GM19193 (cell line): ENCODE measurements around the gene DCN.

ENCODE experiments used
- POLR2A ChIP-seq: IDR thresholded peaks from 4 replicates; pipeline ENCODE4 v1.6.1; 2011; ENCODE audit not compliant: insufficient read depth, insufficient read length; ENCODE audit errors: extremely low read depth

Gene DCN

DNA sequence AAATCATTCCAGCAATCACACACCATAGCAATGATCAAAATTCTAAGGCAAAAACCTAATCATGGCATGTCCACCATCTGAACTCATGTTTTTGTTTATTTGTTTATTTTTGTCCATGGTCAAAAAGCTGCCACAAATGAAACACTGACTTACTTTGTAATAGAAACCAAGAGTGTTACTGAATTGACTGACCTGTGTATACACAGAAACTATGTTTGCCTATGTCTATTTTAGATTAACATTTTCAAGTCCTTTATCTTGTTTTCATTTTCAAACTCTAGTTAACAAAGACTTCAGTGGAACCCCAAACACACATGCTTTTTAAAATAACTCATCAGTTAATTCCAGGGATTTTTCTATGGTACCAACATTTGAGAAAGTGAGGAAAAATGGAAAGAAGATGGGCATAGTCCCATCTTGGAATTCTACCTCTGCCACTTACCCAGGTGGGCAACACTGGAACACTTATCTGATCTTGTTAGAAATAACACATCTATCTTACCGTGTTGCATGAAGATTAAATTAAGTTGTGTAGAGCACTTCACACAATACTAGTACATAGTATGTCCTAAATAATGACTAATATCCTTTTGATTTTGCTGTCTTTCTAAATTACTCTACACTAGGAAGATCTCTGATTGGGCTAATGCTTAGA, 77.7 kb downstream of the DCN start:
- TF ChIP-seq POLR2A = no peak

DNA sequence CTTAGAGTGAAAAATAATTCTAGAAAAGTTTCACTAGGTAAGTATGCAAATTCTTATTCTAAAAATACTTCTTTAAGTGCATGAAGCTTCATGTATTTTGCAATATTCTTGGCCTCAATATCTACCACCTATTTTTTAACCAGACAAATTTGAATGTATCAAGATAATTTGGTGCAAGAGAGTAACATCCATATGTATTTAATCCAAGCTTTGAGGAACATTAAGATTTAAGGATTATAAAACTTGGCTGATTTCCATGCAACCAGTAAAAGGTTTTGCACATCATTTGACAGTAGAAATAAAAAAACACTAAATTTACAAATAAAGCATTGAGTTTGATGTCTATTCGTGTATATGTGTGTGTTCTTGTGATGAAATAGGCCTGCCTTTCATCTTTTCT, 79.0 kb downstream of the DCN start:
- no peak for TF ChIP-seq POLR2A

DNA sequence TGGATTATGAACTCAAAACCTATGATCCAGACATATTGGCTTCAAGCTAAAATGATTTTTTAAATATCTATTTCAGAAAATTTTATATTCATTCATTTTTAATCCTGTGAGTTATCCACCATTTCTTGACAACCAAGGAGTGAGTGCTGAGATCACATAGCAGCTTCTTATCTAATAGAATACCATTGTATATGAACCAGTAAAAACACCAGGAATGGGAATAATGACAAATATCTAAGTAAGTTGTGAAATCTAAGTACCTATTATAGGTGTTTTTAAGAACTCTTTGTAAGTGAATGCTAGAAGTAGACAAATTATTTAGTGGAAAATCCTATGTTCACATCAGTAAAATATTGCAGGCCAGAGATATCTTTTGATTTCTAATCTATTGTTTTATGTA, 79.5 kb downstream of the DCN start:
- TF ChIP-seq POLR2A = no peak

DNA sequence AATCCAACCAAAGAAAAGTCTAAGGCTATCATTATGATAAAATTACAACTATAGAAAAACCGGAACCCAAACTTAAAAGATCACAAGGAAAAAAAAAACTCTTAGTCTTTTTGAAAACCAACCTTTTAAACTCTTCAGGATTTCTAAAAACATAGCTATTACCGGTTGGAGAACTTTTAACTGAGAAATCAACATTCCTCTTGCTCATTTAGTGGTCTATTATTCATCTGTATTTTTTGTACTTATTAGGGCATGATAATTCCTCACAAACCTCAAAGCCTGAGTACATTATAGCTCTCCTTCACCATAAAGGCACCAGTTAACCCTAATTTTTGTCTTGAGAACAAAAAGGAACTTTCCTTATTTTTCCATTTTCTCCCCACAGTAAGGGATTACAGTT, 81.7 kb downstream of the DCN start:
- no peak for TF ChIP-seq POLR2A

DNA sequence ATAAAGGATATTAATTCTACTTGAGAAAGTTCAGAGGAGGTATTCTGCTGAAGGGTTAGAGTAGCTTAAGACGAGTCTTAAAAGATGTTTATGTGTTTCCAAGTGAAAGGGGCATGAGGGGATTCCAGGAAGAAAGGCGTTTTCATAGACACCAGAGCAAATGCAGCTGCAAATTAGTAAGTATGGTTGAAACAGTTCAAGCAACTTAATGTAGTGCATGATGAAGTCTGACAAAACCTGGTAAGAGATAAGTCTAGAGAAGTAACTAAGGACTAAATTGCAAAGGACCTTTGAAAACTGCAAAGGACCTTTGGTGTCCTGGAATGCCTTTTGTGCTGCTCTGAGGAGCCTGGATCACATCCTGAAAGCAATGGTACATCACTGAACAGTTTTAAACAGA, 82.8 kb downstream of the DCN start:
- TF ChIP-seq POLR2A = no peak

DNA sequence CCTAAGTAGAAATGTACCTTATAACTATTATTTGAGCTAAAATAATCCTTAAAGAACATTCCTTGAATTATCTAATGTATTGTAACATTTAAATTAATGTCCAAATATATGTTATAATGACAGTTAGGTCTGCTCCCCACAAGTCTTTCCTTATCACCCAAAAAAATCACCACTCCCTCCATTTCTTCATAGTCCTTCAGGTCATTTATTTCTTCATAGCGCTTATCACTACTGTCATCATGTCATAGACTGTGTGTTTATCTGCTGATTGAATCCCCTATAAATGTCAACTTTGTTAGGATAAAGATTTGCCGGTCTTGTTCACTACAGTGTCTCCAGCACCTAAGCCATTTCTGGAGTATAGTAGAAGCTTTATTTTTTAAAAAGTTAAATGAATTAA, 83.3 kb downstream of the DCN start:
- TF ChIP-seq POLR2A = no peak

DNA sequence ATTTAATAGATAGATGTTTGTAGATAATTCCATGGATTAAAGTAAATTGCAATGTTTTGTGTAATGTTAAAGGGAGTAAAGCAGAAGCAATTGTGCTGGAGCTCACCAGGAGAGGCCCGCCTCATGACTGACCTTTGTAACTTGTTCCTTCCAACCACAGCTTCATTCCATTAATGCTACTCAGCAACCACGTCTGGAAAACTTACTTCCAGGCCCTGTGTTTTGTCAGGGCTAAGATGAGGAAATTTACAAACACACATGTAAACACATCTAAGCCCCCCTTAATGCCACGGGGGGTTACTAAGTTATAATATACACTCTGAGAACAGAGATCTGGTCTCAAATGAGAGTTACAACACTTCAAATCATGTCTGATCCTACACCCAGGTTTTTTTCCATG, 83.7 kb downstream of the DCN start:
- no peak for TF ChIP-seq POLR2A

DNA sequence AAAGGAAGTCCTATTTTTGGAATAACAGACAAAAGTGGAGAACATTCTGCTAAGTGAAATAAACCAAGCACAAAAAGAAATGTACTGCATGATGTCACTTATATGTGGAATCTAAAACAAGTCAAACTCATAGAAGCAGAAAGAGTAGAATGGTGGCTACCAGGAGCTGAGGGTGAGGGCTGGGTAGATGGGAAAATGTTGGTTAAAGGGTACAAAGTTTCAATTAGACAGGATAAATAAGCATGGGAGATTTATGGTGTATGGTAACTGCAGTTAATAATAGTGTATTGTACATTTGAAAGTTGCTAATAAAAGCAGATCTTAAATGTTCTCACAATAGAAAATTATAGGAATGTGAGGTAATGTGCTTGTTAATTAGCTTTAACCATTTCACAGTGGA, 84.2 kb downstream of the DCN start:
- TF ChIP-seq POLR2A = no peak

DNA sequence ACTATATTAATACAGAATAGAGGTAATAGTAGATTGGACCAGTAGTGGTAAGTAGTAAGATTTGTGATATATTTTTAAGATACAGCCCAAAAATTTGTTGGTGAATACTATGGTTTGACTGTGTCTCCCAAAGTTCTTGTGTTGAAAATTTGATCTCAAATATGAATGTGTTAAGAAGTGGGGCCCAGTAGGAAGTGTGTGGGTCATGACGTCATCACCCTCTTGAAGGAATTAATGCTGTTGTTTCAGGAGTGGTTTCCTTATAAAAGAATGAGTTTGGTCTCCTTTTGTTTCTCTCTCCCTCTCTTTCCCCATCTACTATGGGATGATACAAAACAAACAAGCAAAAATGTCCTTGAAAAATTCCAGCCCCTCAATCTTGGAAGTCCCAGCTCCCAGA, 87.7 kb downstream of the DCN start:
- TF ChIP-seq POLR2A = no peak

DNA sequence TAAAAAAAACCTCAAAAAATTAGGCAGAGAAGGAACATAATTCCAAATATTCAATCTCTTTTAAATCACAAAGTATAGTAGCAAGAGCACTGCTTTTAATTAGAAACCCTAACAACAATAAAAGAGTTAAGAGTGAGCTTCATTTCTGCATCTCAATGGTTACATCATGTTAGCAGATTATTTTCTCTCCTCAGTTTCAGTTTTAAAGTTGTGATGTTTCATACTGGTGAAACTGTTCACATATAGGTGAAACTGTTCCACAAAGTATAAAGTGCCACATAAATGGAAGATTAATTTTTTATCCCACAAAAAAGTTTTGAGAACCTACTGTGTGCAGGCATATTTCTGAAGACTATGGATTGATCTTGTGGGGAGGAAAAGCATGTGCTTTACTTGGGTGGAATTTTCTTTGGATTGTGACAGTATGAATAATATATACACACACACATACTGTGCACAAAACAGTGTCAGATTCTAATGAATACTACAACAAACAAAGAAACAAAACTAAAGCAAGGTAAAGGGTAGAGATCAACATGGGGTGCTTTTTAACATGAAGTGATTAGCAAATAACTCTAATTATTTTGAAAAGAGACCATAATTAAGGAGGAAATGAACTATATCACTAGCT, 88.5 kb downstream of the DCN start:
- TF ChIP-seq POLR2A = no peak

DNA sequence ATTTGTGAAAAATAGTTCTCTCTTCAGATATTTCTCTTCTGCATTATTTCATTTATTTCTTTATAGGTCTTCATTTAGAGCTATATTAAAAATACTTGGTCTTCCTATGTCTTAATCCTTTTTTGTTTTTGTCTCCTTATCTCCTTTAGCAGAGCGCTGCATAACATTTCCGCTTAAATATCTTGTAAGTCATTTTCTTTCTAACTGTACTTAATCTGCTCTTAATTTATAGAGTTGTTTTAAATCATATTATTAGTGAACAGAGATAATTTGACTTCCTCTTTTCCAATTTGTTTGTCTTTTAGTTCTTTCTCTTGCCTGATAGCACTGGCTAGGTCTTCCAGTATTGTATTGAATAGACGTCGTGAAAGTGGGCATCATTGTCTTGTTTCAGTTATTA, 89.3 kb downstream of the DCN start:
- TF ChIP-seq POLR2A = no peak

DNA sequence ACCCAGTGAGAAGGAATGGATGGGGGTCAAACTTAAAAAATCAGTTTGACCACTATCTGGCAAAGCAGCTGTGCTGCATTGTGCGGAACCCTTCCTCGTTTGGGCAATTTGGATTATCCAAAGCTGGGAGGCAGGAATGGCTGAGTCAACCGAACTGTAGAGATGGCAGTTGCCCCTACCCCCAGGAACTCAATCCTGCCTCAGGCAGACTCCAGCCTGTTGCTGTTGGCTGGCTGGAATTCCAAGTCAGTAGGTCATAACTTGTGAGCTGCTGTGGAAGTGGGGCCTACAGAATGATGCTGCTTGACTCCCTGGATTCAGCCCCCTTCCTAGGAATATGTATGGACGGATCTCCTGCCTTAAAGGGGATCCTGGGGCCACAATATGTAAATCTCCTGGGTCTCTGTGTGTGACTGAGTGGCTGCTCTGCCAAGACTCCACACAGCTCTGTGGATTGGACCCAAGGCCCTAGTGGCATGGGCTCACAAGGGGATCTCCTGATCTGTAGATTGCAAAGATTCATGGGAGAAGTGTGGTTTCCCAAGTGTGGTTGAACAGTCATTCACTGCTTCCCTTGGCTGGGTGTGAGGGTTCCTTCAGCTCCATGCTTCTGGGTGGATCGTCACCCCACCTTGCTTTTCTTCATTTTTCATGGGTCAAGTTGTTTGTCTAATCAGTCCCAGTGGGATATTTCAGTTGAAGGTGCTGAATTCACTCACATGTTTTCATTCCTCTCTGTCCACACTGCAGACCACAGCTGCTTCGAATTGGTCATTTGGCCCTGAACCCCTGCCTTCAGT, 90.5 kb downstream of the DCN start:
- no peak for TF ChIP-seq POLR2A
